PC-3 (cell line): ENCODE results near the gene KRT2.

Experiments used
- EZH2 ChIP-seq: fragments of 300-600 bp; sonication (generic); IDR thresholded peaks from one replicate; pipeline ENCODE4 v1.6.1; 2017; ENCODE audit warnings: antibody characterized with exemption, mild to moderate bottlenecking, low read length; ENCODE audit not compliant: unreplicated experiment
- EZH2phosphoT487 ChIP-seq: fragments of 300-600 bp; sonication (generic); IDR thresholded peaks from 2 replicates; pipeline ENCODE4 v1.6.1; 2018; ENCODE audit warnings: mild to moderate bottlenecking, antibody characterized with exemption, low read length, borderline replicate concordance
- TF ChIP-seq, protein P1 (sequence below): fragments of 300-600 bp; sonication (generic); conservative IDR thresholded peaks from 2 replicates; pipeline ENCODE4 v1.5.1; 2017; ENCODE audit warnings: antibody characterized with exemption, low read depth, mild to moderate bottlenecking, low read length

GRCh38 chr12:52670506-52670905 lies 18.5 kb upstream of the KRT2 start:
- no peak for TF ChIP-seq EZH2
- TF ChIP-seq, protein P1, sequence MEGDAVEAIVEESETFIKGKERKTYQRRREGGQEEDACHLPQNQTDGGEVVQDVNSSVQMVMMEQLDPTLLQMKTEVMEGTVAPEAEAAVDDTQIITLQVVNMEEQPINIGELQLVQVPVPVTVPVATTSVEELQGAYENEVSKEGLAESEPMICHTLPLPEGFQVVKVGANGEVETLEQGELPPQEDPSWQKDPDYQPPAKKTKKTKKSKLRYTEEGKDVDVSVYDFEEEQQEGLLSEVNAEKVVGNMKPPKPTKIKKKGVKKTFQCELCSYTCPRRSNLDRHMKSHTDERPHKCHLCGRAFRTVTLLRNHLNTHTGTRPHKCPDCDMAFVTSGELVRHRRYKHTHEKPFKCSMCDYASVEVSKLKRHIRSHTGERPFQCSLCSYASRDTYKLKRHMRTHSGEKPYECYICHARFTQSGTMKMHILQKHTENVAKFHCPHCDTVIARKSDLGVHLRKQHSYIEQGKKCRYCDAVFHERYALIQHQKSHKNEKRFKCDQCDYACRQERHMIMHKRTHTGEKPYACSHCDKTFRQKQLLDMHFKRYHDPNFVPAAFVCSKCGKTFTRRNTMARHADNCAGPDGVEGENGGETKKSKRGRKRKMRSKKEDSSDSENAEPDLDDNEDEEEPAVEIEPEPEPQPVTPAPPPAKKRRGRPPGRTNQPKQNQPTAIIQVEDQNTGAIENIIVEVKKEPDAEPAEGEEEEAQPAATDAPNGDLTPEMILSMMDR: no peak
- TF ChIP-seq EZH2phosphoT487: no peak
